Fibroblast of lung (primary cell): ENCODE data around the gene C16orf82.

Experiments
- CTCF ChIP-seq, 2 donors: IDR thresholded peaks in 1 of 2; conservative IDR thresholded peaks in 1 of 2; 1 replicate in 1 of 2; 2 replicates in 1 of 2; pipeline ENCODE4 v1.5.1; 2011 to 2012; ENCODE audit warnings: low read length in 2 of 2, control low read depth in 1 of 2, inconsistent platforms in 1 of 2, low read depth in 1 of 2, mild to moderate bottlenecking in 1 of 2
- EZH2 ChIP-seq: IDR thresholded peaks from 2 replicates; pipeline ENCODE4 v1.5.1; 2012; ENCODE audit warnings: low read length, control low read depth, mild to moderate bottlenecking; ENCODE audit errors: missing control alignments

DNA sequence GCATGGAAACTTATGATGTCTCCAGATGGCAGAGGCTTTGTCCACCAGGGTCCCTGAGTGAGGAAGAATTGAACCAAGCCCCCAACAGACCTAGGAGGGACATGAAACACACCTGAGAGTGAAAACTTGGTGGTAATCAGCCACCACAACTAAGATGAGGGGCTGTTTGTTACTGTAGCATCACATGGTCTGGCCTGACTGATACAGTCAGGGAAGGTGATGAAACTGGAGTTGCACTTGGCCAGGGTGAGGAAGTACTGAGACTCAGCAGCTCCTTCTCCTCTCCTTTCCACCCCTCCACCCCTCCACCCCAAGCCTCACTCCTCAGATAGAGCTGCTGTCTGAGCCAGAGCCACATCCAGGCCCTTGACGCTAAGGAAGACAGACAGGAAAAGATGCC, 37.2 kb downstream of the C16orf82 start:
- TF ChIP-seq CTCF (conservative IDR thresholded peaks at IDR 0.05 in 1 of 2, IDR thresholded peaks at IDR 0.05 in 1 of 2; ENCODE audit: low read depth in 1 of 2, low read length in 2 of 2) (no peak), EZH2 (no peak)
